ENCODE results near the gene DPH6. TPM values are rescaled to one million over a fixed set of nuclear protein-coding genes. Genes with fewer than 3 reads are reported as not detected.

Gene DPH6
- total and polyA plus RNA-seq, 4 donors, result 3.4 to 14.3 (median 10.4) TPM

DNA sequence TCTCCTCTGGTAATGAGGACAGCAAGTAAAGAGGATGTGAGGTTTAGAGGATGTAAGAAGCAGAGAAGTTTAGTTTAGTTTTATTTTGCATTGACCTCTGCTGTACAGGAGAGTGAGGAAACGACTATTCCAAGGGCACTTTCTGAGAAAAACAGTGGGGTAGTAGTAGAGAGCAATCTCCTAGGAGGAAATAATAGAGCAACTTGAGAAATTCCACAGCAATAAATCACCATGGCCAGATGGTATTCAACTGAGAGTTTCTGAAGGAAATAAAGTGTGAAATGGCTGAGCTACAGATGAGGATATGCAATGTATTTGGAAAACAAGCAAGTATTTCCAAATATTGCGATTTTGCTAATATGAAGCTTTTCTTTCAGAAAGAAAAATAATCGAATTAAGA lies 118.9 kb downstream of the DPH6 start:
- H3K27ac ChIP-seq (ENCODE audit: low read depth in 1 of 2, low read length in 2 of 2), result no peak overlapping the region
- H3K27me3 ChIP-seq (ENCODE audit: control insufficient read depth in 4 of 4, insufficient read depth in 4 of 4, low read length in 3 of 4), result no peaks in the 10 kb centered on the region
- no peak for DNase-seq (ENCODE audit: low spot score)
- WGBS, result 79% methylated on average over 3 of the region's 3 CpGs
- H3K36me3 ChIP-seq (ENCODE audit: control insufficient read depth in 4 of 4, insufficient read depth in 3 of 4, low read depth in 1 of 4, low read length in 3 of 4), result no peaks in the 10 kb centered on the region
- no peaks in the 10 kb centered on the region for H3K4me1 ChIP-seq (ENCODE audit: control insufficient read depth in 4 of 4, insufficient read depth in 4 of 4, low read length in 3 of 4)
- H3K4me3 ChIP-seq (ENCODE audit: low read depth in 1 of 3, low read length in 3 of 3), result no peak overlapping the region
- H3K9ac ChIP-seq (ENCODE audit: low read depth in 1 of 2, low read length in 2 of 2), result no peak overlapping the region
- H3K9me3 ChIP-seq (ENCODE audit: control insufficient read depth in 4 of 4, low read length in 3 of 4), result no peaks in the 10 kb centered on the region
- no peak for TF ChIP-seq JUND (IDR thresholded peaks at IDR 0.05)
- TF ChIP-seq SP1 (IDR thresholded peaks at IDR 0.05), result no peak
- TF ChIP-seq YY1 (IDR thresholded peaks at IDR 0.05), result no peak
- TF ChIP-seq FOXA1 (IDR thresholded peaks at IDR 0.05), result no peak
- TF ChIP-seq NR2F2 (IDR thresholded peaks at IDR 0.05), result no peak
- no peak for TF ChIP-seq FOXA2 (IDR thresholded peaks at IDR 0.05)
- no peak for TF ChIP-seq TAF1 (conservative IDR thresholded peaks at IDR 0.05)
- TF ChIP-seq MAX (IDR thresholded peaks at IDR 0.05), result no peak
- TF ChIP-seq, protein P1, sequence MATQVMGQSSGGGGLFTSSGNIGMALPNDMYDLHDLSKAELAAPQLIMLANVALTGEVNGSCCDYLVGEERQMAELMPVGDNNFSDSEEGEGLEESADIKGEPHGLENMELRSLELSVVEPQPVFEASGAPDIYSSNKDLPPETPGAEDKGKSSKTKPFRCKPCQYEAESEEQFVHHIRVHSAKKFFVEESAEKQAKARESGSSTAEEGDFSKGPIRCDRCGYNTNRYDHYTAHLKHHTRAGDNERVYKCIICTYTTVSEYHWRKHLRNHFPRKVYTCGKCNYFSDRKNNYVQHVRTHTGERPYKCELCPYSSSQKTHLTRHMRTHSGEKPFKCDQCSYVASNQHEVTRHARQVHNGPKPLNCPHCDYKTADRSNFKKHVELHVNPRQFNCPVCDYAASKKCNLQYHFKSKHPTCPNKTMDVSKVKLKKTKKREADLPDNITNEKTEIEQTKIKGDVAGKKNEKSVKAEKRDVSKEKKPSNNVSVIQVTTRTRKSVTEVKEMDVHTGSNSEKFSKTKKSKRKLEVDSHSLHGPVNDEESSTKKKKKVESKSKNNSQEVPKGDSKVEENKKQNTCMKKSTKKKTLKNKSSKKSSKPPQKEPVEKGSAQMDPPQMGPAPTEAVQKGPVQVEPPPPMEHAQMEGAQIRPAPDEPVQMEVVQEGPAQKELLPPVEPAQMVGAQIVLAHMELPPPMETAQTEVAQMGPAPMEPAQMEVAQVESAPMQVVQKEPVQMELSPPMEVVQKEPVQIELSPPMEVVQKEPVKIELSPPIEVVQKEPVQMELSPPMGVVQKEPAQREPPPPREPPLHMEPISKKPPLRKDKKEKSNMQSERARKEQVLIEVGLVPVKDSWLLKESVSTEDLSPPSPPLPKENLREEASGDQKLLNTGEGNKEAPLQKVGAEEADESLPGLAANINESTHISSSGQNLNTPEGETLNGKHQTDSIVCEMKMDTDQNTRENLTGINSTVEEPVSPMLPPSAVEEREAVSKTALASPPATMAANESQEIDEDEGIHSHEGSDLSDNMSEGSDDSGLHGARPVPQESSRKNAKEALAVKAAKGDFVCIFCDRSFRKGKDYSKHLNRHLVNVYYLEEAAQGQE (IDR thresholded peaks at IDR 0.05), result no peak

DNA sequence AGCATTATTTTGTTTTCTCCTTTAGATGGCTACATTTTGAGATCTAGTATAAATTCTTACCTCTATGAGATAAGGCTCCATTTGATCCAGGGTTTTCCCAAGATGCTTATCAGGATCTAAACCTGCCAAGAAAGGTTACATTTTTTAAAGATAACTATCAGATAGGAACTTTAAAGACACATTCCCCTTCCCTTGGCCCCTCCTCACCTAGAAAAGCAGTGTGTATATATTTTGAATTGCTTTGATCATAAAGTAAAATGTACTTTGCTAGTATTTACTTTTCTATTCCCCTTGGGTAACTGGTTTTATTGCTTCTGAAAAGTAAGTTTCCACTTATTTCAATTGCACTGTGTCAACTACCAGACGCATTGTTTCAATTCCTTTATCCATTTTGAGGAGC lies 135.2 kb downstream of the DPH6 start:
- no peaks in the 10 kb centered on the region for H3K36me3 ChIP-seq (ENCODE audit: control insufficient read depth in 4 of 4, insufficient read depth in 3 of 4, low read depth in 1 of 4, low read length in 3 of 4)
- 90% methylated on average over 1 of the region's 1 CpG for WGBS
- no peak overlapping the region for H3K9ac ChIP-seq (ENCODE audit: low read depth in 1 of 2, low read length in 2 of 2)
- H3K4me1 ChIP-seq (ENCODE audit: control insufficient read depth in 4 of 4, insufficient read depth in 4 of 4, low read length in 3 of 4), result no peaks in the 10 kb centered on the region
- H3K9me3 ChIP-seq (ENCODE audit: control insufficient read depth in 4 of 4, low read length in 3 of 4), result no peaks in the 10 kb centered on the region
- DNase-seq (ENCODE audit: low spot score), result no peak
- H3K4me3 ChIP-seq (ENCODE audit: low read depth in 1 of 3, low read length in 3 of 3), result no peak overlapping the region
- no peak overlapping the region for H3K27ac ChIP-seq (ENCODE audit: low read depth in 1 of 2, low read length in 2 of 2)
- TF ChIP-seq EGR1 (IDR thresholded peaks at IDR 0.05; ENCODE audit: low read depth in 2 of 2) (no peak), TAF1 (conservative IDR thresholded peaks at IDR 0.05) (no peak), JUND (IDR thresholded peaks at IDR 0.05) (no peak), RXRA (IDR thresholded peaks at IDR 0.05) (no peak), MAX (IDR thresholded peaks at IDR 0.05) (no peak), FOXA1 (IDR thresholded peaks at IDR 0.05) (no peak), SP1 (IDR thresholded peaks at IDR 0.05) (no peak), RAD21 (IDR thresholded peaks at IDR 0.05) (no peak), CTCF (IDR thresholded peaks at IDR 0.05; ENCODE audit: low read depth, low read length, missing input control) (no peak), HNF4G (IDR thresholded peaks at IDR 0.05) (no peak), HNF4A (conservative IDR thresholded peaks at IDR 0.05) (no peak), NR2F2 (IDR thresholded peaks at IDR 0.05) (no peak), YY1 (IDR thresholded peaks at IDR 0.05) (no peak)
- TF ChIP-seq, protein P2, sequence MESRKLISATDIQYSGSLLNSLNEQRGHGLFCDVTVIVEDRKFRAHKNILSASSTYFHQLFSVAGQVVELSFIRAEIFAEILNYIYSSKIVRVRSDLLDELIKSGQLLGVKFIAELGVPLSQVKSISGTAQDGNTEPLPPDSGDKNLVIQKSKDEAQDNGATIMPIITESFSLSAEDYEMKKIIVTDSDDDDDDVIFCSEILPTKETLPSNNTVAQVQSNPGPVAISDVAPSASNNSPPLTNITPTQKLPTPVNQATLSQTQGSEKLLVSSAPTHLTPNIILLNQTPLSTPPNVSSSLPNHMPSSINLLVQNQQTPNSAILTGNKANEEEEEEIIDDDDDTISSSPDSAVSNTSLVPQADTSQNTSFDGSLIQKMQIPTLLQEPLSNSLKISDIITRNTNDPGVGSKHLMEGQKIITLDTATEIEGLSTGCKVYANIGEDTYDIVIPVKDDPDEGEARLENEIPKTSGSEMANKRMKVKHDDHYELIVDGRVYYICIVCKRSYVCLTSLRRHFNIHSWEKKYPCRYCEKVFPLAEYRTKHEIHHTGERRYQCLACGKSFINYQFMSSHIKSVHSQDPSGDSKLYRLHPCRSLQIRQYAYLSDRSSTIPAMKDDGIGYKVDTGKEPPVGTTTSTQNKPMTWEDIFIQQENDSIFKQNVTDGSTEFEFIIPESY (IDR thresholded peaks at IDR 0.05), result no peak
- TF ChIP-seq, protein P1 (IDR thresholded peaks at IDR 0.05), result no peak
- no peaks in the 10 kb centered on the region for H3K27me3 ChIP-seq (ENCODE audit: control insufficient read depth in 4 of 4, insufficient read depth in 4 of 4, low read length in 3 of 4)
